GM12873 (cell line): ENCODE data around the gene KCNA1.

ENCODE experiments used
- CTCF ChIP-seq: IDR thresholded peaks from 2 replicates; pipeline ENCODE4 v1.5.1; 2012; ENCODE audit warnings: low read depth, mild to moderate bottlenecking, moderate library complexity, low read length, control low read depth; ENCODE audit not compliant: insufficient read depth; ENCODE audit errors: missing control alignments

Gene KCNA1

GRCh38 chr12:4962539-4963486, 53.1 kb downstream of the KCNA1 start:
- TF ChIP-seq CTCF: no peak
